GM20431 (cell line): ENCODE data around the gene CETP.
"Not testable (repeated sequence)": the region's sequence is repeated elsewhere in the genome, so short reads cannot be mapped to it uniquely, and the experiment has no call there.

ENCODE experiments used
- in situ Hi-C: fragments of 300-500 bp; cut with MseI, MboI; formaldehyde crosslinking; loops from one replicate; pipeline ENCODE4 v1.15.0; 2020; ENCODE audit warnings: low sequenced_read_pairs; ENCODE audit not compliant: unreplicated experiment

Gene CETP

GRCh38 chr16:56974549-56975300 is 13.0 kb downstream of the CETP start:
- in situ Hi-C loops, result loop anchor here (10.0 kb wide), 1 partner anchor 70 kb away; no protein-coding TSS in a partner anchor

- in situ Hi-C loops, result loop anchor here (10.0 kb wide), 1 partner anchor 69 kb away; no protein-coding TSS in a partner anchor
Observed at GRCh38 chr16:56975714-56976113, 14.0 kb downstream of the CETP start.

GRCh38 chr16:56977216-56977615 is 15.5 kb downstream of the CETP start:
- in situ Hi-C loops, result loop anchor here (10.0 kb wide), 1 partner anchor 68 kb away; no protein-coding TSS in a partner anchor

- in situ Hi-C loops, result loop anchor here (10.0 kb wide), 1 partner anchor 67 kb away; no protein-coding TSS in a partner anchor
Observed at GRCh38 chr16:56977823-56978430, 16.2 kb downstream of the CETP start.

GRCh38 chr16:56980201-56980535 is 18.4 kb downstream of the CETP start:
- in situ Hi-C loops, result no loop called here

GRCh38 chr16:56980792-56981724 is 19.3 kb downstream of the CETP start:
- in situ Hi-C loops, result no loop called here

- in situ Hi-C loops, result no loop called here
Observed at GRCh38 chr16:56981729-56982271, 20.1 kb downstream of the CETP start.

- in situ Hi-C loops, result no loop called here
Observed at GRCh38 chr16:56982695-56983094, 20.9 kb downstream of the CETP start.

- in situ Hi-C loops, result no loop called here
Observed at GRCh38 chr16:56983211-56983751, 21.5 kb downstream of the CETP start.

GRCh38 chr16:56984639-56985038 is 22.9 kb downstream of the CETP start:
- in situ Hi-C loops, result no loop called here

- in situ Hi-C loops, result no loop called here
Observed at GRCh38 chr16:56985288-56985961, 23.7 kb downstream of the CETP start.

- in situ Hi-C loops, result no loop called here
Observed at GRCh38 chr16:56985962-56986360, 24.2 kb downstream of the CETP start.

- in situ Hi-C loops, result no loop called here
Observed at GRCh38 chr16:56986361-56986760, 24.6 kb downstream of the CETP start.

GRCh38 chr16:56986908-56987307 is 25.2 kb downstream of the CETP start:
- in situ Hi-C loops, result not testable (repeated sequence)

GRCh38 chr16:56987692-56988091 is 25.9 kb downstream of the CETP start:
- in situ Hi-C loops, result no loop called here

GRCh38 chr16:56988161-56988947 is 26.6 kb downstream of the CETP start:
- in situ Hi-C loops, result no loop called here

- in situ Hi-C loops, result no loop called here
Observed at GRCh38 chr16:56988948-56989945, 27.5 kb downstream of the CETP start, which contains the start of gene NLRC5. TSS of gene NLRC5 (plus strand) at chr16:56989557. CDS start at chr16:57020713, 31,156 bp downstream.
